Activated naive CD4-positive, alpha-beta T cell treated with anti-CD3 and anti-CD28 coated beads, Interleukin-2, amount 10 ng/mL, durations not matched to agents 7 days and 5 days (primary cell): Measurements from ENCODE around the gene LPCAT2.

ENCODE experiments used
- CTCF ChIA-PET: fragments of 350-600 bp; sonication (Branson Sonifier 250); formaldehyde crosslinking; loops from one replicate; lab custom pipeline; 2021; ENCODE audit warnings: antibody characterized with exemption; lab: Charles Lee
- DNase-seq: peaks from one replicate; pipeline ENCODE4 v3.0.0-alpha.2; 2020
- H3K27ac Mint-ChIP-seq: one replicate; pipeline ENCODE4 v1.8.0; 2021; ENCODE audit warnings: mild to moderate bottlenecking, moderate library complexity, mixed read lengths
- H3K27me3 Mint-ChIP-seq: one replicate; pipeline ENCODE4 v1.8.0; 2021; ENCODE audit warnings: mild to moderate bottlenecking, mixed read lengths
- H3K36me3 Mint-ChIP-seq: one replicate; pipeline ENCODE4 v1.8.0; 2021; ENCODE audit warnings: mixed read lengths
- H3K4me1 Mint-ChIP-seq: one replicate; pipeline ENCODE4 v1.8.0; 2021; ENCODE audit warnings: mixed read lengths
- H3K4me3 Mint-ChIP-seq: one replicate; pipeline ENCODE4 v1.8.0; 2021; ENCODE audit warnings: mild to moderate bottlenecking, moderate library complexity, mixed read lengths
- H3K9me3 Mint-ChIP-seq: one replicate; pipeline ENCODE4 v1.8.0; 2021; ENCODE audit warnings: mixed read lengths

LPCAT2 gene

GRCh38 chr16:55508941-55509931, at the start of gene LPCAT2:
Gene LPCAT2, plus strand, starts transcription at chr16:55509072. Its CDS starts 110 bp downstream, at chr16:55509182.
- H3K27ac Mint-ChIP-seq: no peak within 1 kb of the TSS
- H3K4me1 Mint-ChIP-seq: peaks cover 11% of the 10 kb centered on the region
- CTCF ChIA-PET: interaction anchor here (0.9 kb wide), 1 partner anchor 27 kb away, joined by 3 read pairs; no protein-coding TSS in a partner anchor
- peaks cover 30% of the 10 kb centered on the region for H3K27me3 Mint-ChIP-seq
- H3K4me3 Mint-ChIP-seq: peak within 1 kb of the TSS; percentile 65
- no peaks in the 10 kb centered on the region for H3K9me3 Mint-ChIP-seq
- no peaks in the 10 kb centered on the region for H3K36me3 Mint-ChIP-seq
- peak; percentile 57 for DNase-seq

GRCh38 chr16:55462241-55462640, 46.6 kb upstream of the LPCAT2 start:
- Mint-ChIP-seq H3K9me3 (no peaks in the 10 kb centered on the region), H3K36me3 (no peaks in the 10 kb centered on the region), H3K4me3 (no peak overlapping the region), H3K4me1 (no peaks in the 10 kb centered on the region), H3K27ac (no peak overlapping the region), H3K27me3 (peaks cover 3% of the 10 kb centered on the region)
- no peak for DNase-seq
- CTCF ChIA-PET: interaction anchor here (5.2 kb wide), 1 partner anchor 241 kb away, joined by 125 read pairs; no protein-coding TSS in a partner anchor

- no peak for DNase-seq
- H3K27me3 Mint-ChIP-seq: peaks cover 3% of the 10 kb centered on the region
- H3K36me3 Mint-ChIP-seq: no peaks in the 10 kb centered on the region
- CTCF ChIA-PET: interaction anchor here (0.6 to 5.2 kb wide), 51 partner anchors 9 to 1517 kb away, joined by 3 to 125 read pairs (median 4); no protein-coding TSS in a partner anchor
- H3K4me3 Mint-ChIP-seq: no peak overlapping the region
- H3K27ac Mint-ChIP-seq: peak overlapping the region; percentile 43
- H3K4me1 Mint-ChIP-seq: no peaks in the 10 kb centered on the region
- H3K9me3 Mint-ChIP-seq: no peaks in the 10 kb centered on the region
Measured at GRCh38 chr16:55464375-55464774, 44.5 kb upstream of the LPCAT2 start.

GRCh38 chr16:55465077-55465896, 43.6 kb upstream of the LPCAT2 start:
- H3K27me3 Mint-ChIP-seq: peaks cover 3% of the 10 kb centered on the region
- H3K4me1 Mint-ChIP-seq: no peaks in the 10 kb centered on the region
- no peaks in the 10 kb centered on the region for H3K9me3 Mint-ChIP-seq
- DNase-seq: peak; percentile 89
- no peak overlapping the region for H3K27ac Mint-ChIP-seq
- H3K4me3 Mint-ChIP-seq: no peak overlapping the region
- H3K36me3 Mint-ChIP-seq: no peaks in the 10 kb centered on the region
- CTCF ChIA-PET: interaction anchor here (0.6 to 5.2 kb wide), 50 partner anchors 8 to 1518 kb away, joined by 3 to 125 read pairs (median 4); no protein-coding TSS in a partner anchor

- Mint-ChIP-seq H3K4me1 (no peaks in the 10 kb centered on the region), H3K27me3 (peaks cover 3% of the 10 kb centered on the region), H3K36me3 (no peaks in the 10 kb centered on the region), H3K9me3 (no peaks in the 10 kb centered on the region), H3K4me3 (no peak overlapping the region), H3K27ac (no peak overlapping the region)
- no peak for DNase-seq
- CTCF ChIA-PET: interaction anchor here (1.8 to 5.2 kb wide), 5 partner anchors 75 to 1519 kb away, joined by 5 to 125 read pairs (median 9); no protein-coding TSS in a partner anchor
Measured at GRCh38 chr16:55466209-55466608, 42.7 kb upstream of the LPCAT2 start.

GRCh38 chr16:55467898-55468297, 41.0 kb upstream of the LPCAT2 start:
- Mint-ChIP-seq H3K36me3 (no peaks in the 10 kb centered on the region), H3K4me1 (no peaks in the 10 kb centered on the region), H3K27ac (no peak overlapping the region), H3K27me3 (no peaks in the 10 kb centered on the region), H3K4me3 (no peak overlapping the region), H3K9me3 (no peaks in the 10 kb centered on the region)
- CTCF ChIA-PET: interaction anchor here (0.7 to 0.9 kb wide), 2 partner anchors 236 to 237 kb away, joined by 3 to 4 read pairs; no protein-coding TSS in a partner anchor
- no peak for DNase-seq

GRCh38 chr16:55468352-55468990, 40.4 kb upstream of the LPCAT2 start:
- no peak for DNase-seq
- Mint-ChIP-seq H3K36me3 (no peaks in the 10 kb centered on the region), H3K4me3 (no peak overlapping the region), H3K9me3 (no peaks in the 10 kb centered on the region), H3K27ac (no peak overlapping the region), H3K27me3 (no peaks in the 10 kb centered on the region), H3K4me1 (no peaks in the 10 kb centered on the region)
- CTCF ChIA-PET: interaction anchor here (0.9 to 1.5 kb wide), 3 partner anchors 234 to 236 kb away, joined by 3 to 10 read pairs (median 5); no protein-coding TSS in a partner anchor

GRCh38 chr16:55469821-55470532, 38.9 kb upstream of the LPCAT2 start:
- no peak overlapping the region for H3K27ac Mint-ChIP-seq
- H3K27me3 Mint-ChIP-seq: no peaks in the 10 kb centered on the region
- no peaks in the 10 kb centered on the region for H3K36me3 Mint-ChIP-seq
- CTCF ChIA-PET: interaction anchor here (0.7 to 2.0 kb wide), 4 partner anchors 232 to 236 kb away, joined by 3 to 12 read pairs (median 8); no protein-coding TSS in a partner anchor
- H3K9me3 Mint-ChIP-seq: no peaks in the 10 kb centered on the region
- DNase-seq: no peak
- no peak overlapping the region for H3K4me3 Mint-ChIP-seq
- H3K4me1 Mint-ChIP-seq: no peaks in the 10 kb centered on the region

GRCh38 chr16:55470533-55471371, 38.1 kb upstream of the LPCAT2 start:
- CTCF ChIA-PET: interaction anchor here (1.2 to 2.0 kb wide), 2 partner anchors 10 to 232 kb away, joined by 3 to 12 read pairs; no protein-coding TSS in a partner anchor
- no peak for DNase-seq
- Mint-ChIP-seq H3K27ac (no peak overlapping the region), H3K27me3 (no peaks in the 10 kb centered on the region), H3K4me3 (no peak overlapping the region), H3K9me3 (no peaks in the 10 kb centered on the region), H3K36me3 (no peaks in the 10 kb centered on the region), H3K4me1 (no peaks in the 10 kb centered on the region)

GRCh38 chr16:55471448-55472097, 37.3 kb upstream of the LPCAT2 start:
- no peaks in the 10 kb centered on the region for H3K36me3 Mint-ChIP-seq
- H3K4me1 Mint-ChIP-seq: no peaks in the 10 kb centered on the region
- no peaks in the 10 kb centered on the region for H3K27me3 Mint-ChIP-seq
- CTCF ChIA-PET: interaction anchor here (1.0 to 2.0 kb wide), 3 partner anchors 9 to 1922 kb away, joined by 3 to 12 read pairs (median 3); no protein-coding TSS in a partner anchor
- no peak for DNase-seq
- no peaks in the 10 kb centered on the region for H3K9me3 Mint-ChIP-seq
- no peak overlapping the region for H3K4me3 Mint-ChIP-seq
- H3K27ac Mint-ChIP-seq: no peak overlapping the region

- no peaks in the 10 kb centered on the region for H3K36me3 Mint-ChIP-seq
- H3K27me3 Mint-ChIP-seq: peaks cover 16% of the 10 kb centered on the region
- no peak for DNase-seq
- no peak overlapping the region for H3K27ac Mint-ChIP-seq
- no peaks in the 10 kb centered on the region for H3K4me1 Mint-ChIP-seq
- CTCF ChIA-PET: interaction anchor here (1.7 kb wide), 1 partner anchor 9 kb away, joined by 7 read pairs; no protein-coding TSS in a partner anchor
- no peak overlapping the region for H3K4me3 Mint-ChIP-seq
- no peaks in the 10 kb centered on the region for H3K9me3 Mint-ChIP-seq
Measured at GRCh38 chr16:55473587-55473986, 35.3 kb upstream of the LPCAT2 start.
